Activated CD4-positive, CD25-positive, alpha-beta regulatory T cell treated with anti-CD3 and anti-CD28 coated beads, Interleukin-2, amount 50 U/mL, for 16 hours (primary cell): ENCODE results near the gene PCSK5.

Experiments used
- DNase-seq: peaks from one replicate; pipeline ENCODE4 v3.0.0-alpha.2; 2020; ENCODE audit warnings: low read depth, low spot score

PCSK5 gene

GRCh38 chr9:76135902-76136301 is 245.4 kb downstream of the PCSK5 start:
- no peak for DNase-seq

- DNase-seq, result no peak
These were observed 246.5 kb downstream of the PCSK5 start for GRCh38 chr9:76136986-76137385.

GRCh38 chr9:76137931-76138330 is 247.5 kb downstream of the PCSK5 start:
- no peak for DNase-seq

GRCh38 chr9:76138360-76138759 is 247.9 kb downstream of the PCSK5 start:
- no peak for DNase-seq

- no peak for DNase-seq
These were observed 253.4 kb downstream of the PCSK5 start for GRCh38 chr9:76143834-76144233.

- DNase-seq, result no peak
These were observed 259.5 kb downstream of the PCSK5 start for GRCh38 chr9:76150013-76150412.

- no peak for DNase-seq
These were observed 260.8 kb downstream of the PCSK5 start for GRCh38 chr9:76151267-76151666.

GRCh38 chr9:76153339-76153738 is 262.9 kb downstream of the PCSK5 start:
- no peak for DNase-seq

- DNase-seq, result no peak
These were observed 263.6 kb downstream of the PCSK5 start for GRCh38 chr9:76153902-76154629.

GRCh38 chr9:76155361-76155760 is 264.9 kb downstream of the PCSK5 start:
- DNase-seq, result no peak

GRCh38 chr9:76158713-76159112 is 268.2 kb downstream of the PCSK5 start:
- no peak for DNase-seq

- no peak for DNase-seq
These were observed 268.9 kb downstream of the PCSK5 start for GRCh38 chr9:76159293-76159926.

GRCh38 chr9:76161106-76161505 is 270.6 kb downstream of the PCSK5 start:
- DNase-seq, result no peak

GRCh38 chr9:76161541-76161940 is 271.1 kb downstream of the PCSK5 start:
- DNase-seq, result no peak

GRCh38 chr9:76162086-76162730 is 271.7 kb downstream of the PCSK5 start:
- DNase-seq, result no peak

GRCh38 chr9:76162751-76163500 is 272.5 kb downstream of the PCSK5 start:
- no peak for DNase-seq

GRCh38 chr9:76166526-76166925 is 276.1 kb downstream of the PCSK5 start:
- DNase-seq, result no peak

- DNase-seq, result no peak
These were observed 285.7 kb downstream of the PCSK5 start for GRCh38 chr9:76176171-76176570.

GRCh38 chr9:76177931-76178330 is 287.5 kb downstream of the PCSK5 start:
- DNase-seq, result no peak

- DNase-seq, result no peak
These were observed 290.1 kb downstream of the PCSK5 start for GRCh38 chr9:76180541-76180940.

GRCh38 chr9:76181020-76181641 is 290.7 kb downstream of the PCSK5 start:
- DNase-seq, result no peak

GRCh38 chr9:76181781-76182180 is 291.3 kb downstream of the PCSK5 start:
- no peak for DNase-seq
